GM12878 (cell line): ENCODE results near the gene PMAIP1. TPM values are rescaled to one million over a fixed set of nuclear protein-coding genes. Genes with fewer than 3 reads are reported as not detected.

ENCODE experiments used
- ATAC-seq: fragments of 200-7000 bp; cut with Tn5 transposase; 3 replicates; pipeline ENCODE4 v1.9.1; 2020; ENCODE audit warnings: mild to moderate bottlenecking, moderate library complexity
- BruUV-seq: library from RNA; stranded (reverse); fragments of 400-500 nt; replicated peaks from 2 replicates; lab custom pipeline; 2021; lab: Mats Ljungman, UMichigan
- CTCF ChIA-PET: fragments of 300-600 bp; sonication (Branson Sonifier 250); formaldehyde crosslinking; extraction: SDS; loops from one replicate; lab custom pipeline; 2021; ENCODE audit warnings: inconsistent platforms; lab: Yijun Ruan, JAX
- POLR2A ChIA-PET: fragments of 350-600 bp; formaldehyde crosslinking; extraction: SDS; loops from one replicate; lab custom pipeline; 2021; ENCODE audit warnings: inconsistent platforms; lab: Charles Lee
- RAD21 ChIA-PET: fragments of 300-600 bp; sonication (Branson Sonifier 250); formaldehyde crosslinking; loops from one replicate; lab custom pipeline; 2023; ENCODE audit warnings: antibody characterized with exemption; ENCODE audit not compliant: unreplicated experiment; lab: Charles Lee
- SMC1A ChIA-PET: fragments of 300-600 bp; sonication (Branson Sonifier 250); formaldehyde crosslinking; loops from one replicate; lab custom pipeline; 2023; ENCODE audit not compliant: unreplicated experiment, uncharacterized antibody; lab: Charles Lee
- DNase-seq: peaks from one replicate; pipeline ENCODE4 v3.0.0-alpha.2; 2011; ENCODE audit warnings: low read depth, low spot score
- FAIRE-seq: peaks from 3 replicates; lab custom pipeline; 2011; peaks lifted over from hg19 to GRCh38; lab: Jason Lieb, UNC
- H2AFZ ChIP-seq: 2 replicates; pipeline ENCODE4 v1.6.0; 2011; ENCODE audit warnings: low read depth, low read length, control low read depth; ENCODE audit not compliant: control insufficient read depth
- H3K27ac ChIP-seq: 2 replicates; pipeline ENCODE4 v1.5.1; 2011; ENCODE audit warnings: control low read depth; ENCODE audit not compliant: control insufficient read depth, insufficient read depth
- H3K27me3 ChIP-seq, 2 experiments: replicated peaks in 1 of 2; 2 replicates each; pipeline versions ENCODE4 v1.6.0 to v1.6.1; 2011; ENCODE audit warnings: low read length in 1 of 2; ENCODE audit not compliant: control insufficient read depth in 2 of 2, insufficient read depth in 2 of 2
- H3K36me3 ChIP-seq, 2 experiments: 2 replicates each; pipeline ENCODE4 v1.5.1; 2011; ENCODE audit warnings: low read length in 1 of 2; ENCODE audit not compliant: control insufficient read depth in 2 of 2, insufficient read depth in 2 of 2
- H3K4me1 ChIP-seq: 2 replicates; pipeline ENCODE4 v1.6.1; 2011; ENCODE audit warnings: mild to moderate bottlenecking, low read length, moderate library complexity, mixed read lengths; ENCODE audit not compliant: control insufficient read depth, insufficient read depth
- H3K4me2 ChIP-seq: 2 replicates; pipeline ENCODE4 v1.6.0; 2011; ENCODE audit warnings: control low read depth; ENCODE audit not compliant: control insufficient read depth, insufficient read depth
- H3K4me3 ChIP-seq: fragments of 200-600 bp; sonication (generic); 2 replicates; pipeline ENCODE4 v1.5.1; 2016
- H3K79me2 ChIP-seq: 2 replicates; pipeline ENCODE4 v1.6.0; 2011; ENCODE audit warnings: low read length; ENCODE audit not compliant: control insufficient read depth, insufficient read depth
- H3K9ac ChIP-seq: 2 replicates; pipeline ENCODE4 v1.8.0; 2011; ENCODE audit warnings: low read length, control low read depth, mixed read lengths; ENCODE audit not compliant: control insufficient read depth, insufficient read depth
- H3K9me3 ChIP-seq: replicated peaks from 3 replicates; pipeline ENCODE4 v1.5.1; 2011; ENCODE audit warnings: mild to moderate bottlenecking, low read length; ENCODE audit not compliant: control insufficient read depth, insufficient read depth
- H4K20me1 ChIP-seq: 2 replicates; pipeline ENCODE4 v1.6.0; 2011; ENCODE audit not compliant: control insufficient read depth, insufficient read depth
- ATF2 ChIP-seq: IDR thresholded peaks from 2 replicates; pipeline ENCODE4 v1.6.1; 2012; ENCODE audit warnings: low read length, inconsistent platforms
- BRCA1 ChIP-seq: IDR thresholded peaks from 2 replicates; pipeline ENCODE4 v1.6.1; 2011; ENCODE audit warnings: low read depth, low read length, improper control_type of control experiment
- CEBPZ ChIP-seq: fragments of 150-350 bp; IDR thresholded peaks from 2 replicates; pipeline ENCODE4 v1.6.1; 2016; ENCODE audit warnings: low read depth, low read length
- CUX1 ChIP-seq: IDR thresholded peaks from 2 replicates; pipeline ENCODE4 v1.6.1; 2012; ENCODE audit warnings: improper control_type of control experiment, low read depth, low read length; ENCODE audit not compliant: insufficient replicate concordance
- RELA ChIP-seq: fragments of 450-650 bp; IDR thresholded peaks from 2 replicates; pipeline ENCODE4 v1.8.0; 2014; ENCODE audit warnings: borderline replicate concordance; ENCODE audit not compliant: partially characterized antibody
- SREBF1 ChIP-seq: IDR thresholded peaks from 2 replicates; pipeline ENCODE4 v1.6.1; 2012; ENCODE audit warnings: mild to moderate bottlenecking, low read length
- ZBTB11 ChIP-seq: fragments of 450-650 bp; formaldehyde crosslinking; IDR thresholded peaks from 2 replicates; pipeline ENCODE4 v1.5.0; 2022; ENCODE audit warnings: mild to moderate bottlenecking, missing genetic modification characterization
- WGBS: methylation state at CpG from one replicate; pipeline ENCODE4 v1.1.6; 2016; ENCODE audit warnings: low lambda C conversion rate; ENCODE audit not compliant: insufficient replicate concordance, insufficient coverage; ENCODE audit errors: missing lambda C conversion rate; 5-methylcytosine and 5-hydroxymethylcytosine counted together
- in situ Hi-C: fragments of 300-500 bp; cut with MboI; formaldehyde crosslinking; loops from 9 replicates; pipeline ENCODE4 v1.14.3; 2018; ENCODE audit warnings: mixed read lengths
- intact Hi-C: fragments of 100-400 bp; cut with micrococcal nuclease; formaldehyde crosslinking; loops from one replicate; pipeline ENCODE4 v1.14.2; 2022; ENCODE audit not compliant: unreplicated experiment
- polyA plus RNA-seq, 11 experiments: library from polyadenylated mRNA; depleted of rRNA in 4 of 11; unstranded in 6 of 11; stranded (reverse) in 5 of 11; fragments of >200 nt; fragmentation: Nextera tagmentation in 4 of 11; fragmentation: Illumina TruSeq in 1 of 11; extraction: Ambion mirVana in 4 of 11; extraction: Trizol in 1 of 11; gene quantifications; 1 replicate in 1 of 11; 2 replicates in 10 of 11; pipeline versions ENCODE4 v1.2.1 to v1.2.3, GENCODE V29; 2011 to 2016; ENCODE audit warnings: inconsistent platforms in 2 of 11, missing spikeins in 2 of 11, low read depth in 1 of 11
- total RNA-seq, 4 experiments: library from RNA; depleted of rRNA in 3 of 4; stranded (reverse); fragments of >200 nt in 3 of 4; fragmentation: Illumina TruSeq in 1 of 4; extraction: Trizol in 1 of 4; gene quantifications; 2 replicates each; pipeline versions ENCODE4 v1.2.1 to v1.2.3, GENCODE V29; 2013 to 2021

Gene PMAIP1
- total and polyA plus RNA-seq, 10 of the 15 experiments (the other 5 are each of a cell fraction or from before 2014, with no cell fraction given), result 74.0 to 219 (median 112) TPM

GRCh38 chr18:59932401-59932800 is 32.6 kb downstream of the PMAIP1 start (continued):
- no peak for TF ChIP-seq CUX1
- TF ChIP-seq BRCA1, result no peak

- ATAC-seq, result no peak
- in situ Hi-C loops, result no loop called here
- TF ChIP-seq CEBPZ, result no peak
- TF ChIP-seq ZBTB11 (CRISPR knock-in tag), result no peak
- TF ChIP-seq RELA, result no peak
- no peak for TF ChIP-seq ATF2
- no peak for TF ChIP-seq SREBF1
These were observed 38.9 kb downstream of the PMAIP1 start for GRCh38 chr18:59938676-59939075.

More at GRCh38 chr18:59938676-59939075, 38.9 kb downstream of the PMAIP1 start:
- no peak overlapping the region for H3K27ac ChIP-seq
- SMC1A ChIA-PET, result interaction anchor here (0.8 to 6.5 kb wide), 5 partner anchors 8 to 34 kb away, joined by 4 to 29 read pairs (median 6); no protein-coding TSS in a partner anchor
- no peak for DNase-seq
- no peak overlapping the region for H2AFZ ChIP-seq
- no peaks in the 10 kb centered on the region for H3K79me2 ChIP-seq
- H3K4me3 ChIP-seq, result no peak overlapping the region
- BruUV-seq, result no TSS peak
- no peaks in the 10 kb centered on the region for H3K9me3 ChIP-seq
- CTCF ChIA-PET, result interaction anchor here (0.9 to 2.4 kb wide), 3 partner anchors 11 to 63 kb away, joined by 3 to 9 read pairs (median 3); no protein-coding TSS in a partner anchor
- H4K20me1 ChIP-seq, result no peaks in the 10 kb centered on the region
- RAD21 ChIA-PET, result interaction anchor here (0.6 to 1.0 kb wide), 2 partner anchors 14 to 113 kb away, joined by 3 read pairs; no protein-coding TSS in a partner anchor
- POLR2A ChIA-PET, result interaction anchor here (0.8 to 1.5 kb wide), 4 partner anchors 12 to 15 kb away, joined by 4 to 8 read pairs (median 4); no protein-coding TSS in a partner anchor
- H3K36me3 ChIP-seq, result no peaks in the 10 kb centered on the region
- 49% methylated on average over 4 of the region's 4 CpGs for WGBS
- no peaks in the 10 kb centered on the region for H3K27me3 ChIP-seq
- no peak for FAIRE-seq
- H3K4me1 ChIP-seq, result no peaks in the 10 kb centered on the region
- no peak overlapping the region for H3K9ac ChIP-seq
- intact Hi-C loops, result no loop called here
- no peak overlapping the region for H3K4me2 ChIP-seq
